Adrenal gland (tissue), 12 donors: ENCODE measurements around the gene AGO3. TPM values are rescaled to one million over a fixed set of nuclear protein-coding genes. Genes with fewer than 3 reads are reported as not detected.

Experiments
- DNase-seq, 7 donors: peaks; one replicate each; pipeline ENCODE4 v3.0.0-alpha.2; 2019 to 2020
- H3K27ac ChIP-seq, 5 donors: fragments of 200-600 bp; sonication (generic) in 4 of 5; 1 replicate in 3 of 5; 2 replicates in 2 of 5; pipeline versions ENCODE4 v1.5.1 to v1.8.0; 2016 to 2020; ENCODE audit warnings: mild to moderate bottlenecking in 1 of 5
- H3K27me3 ChIP-seq: fragments of 200-600 bp; 2 replicates; pipeline ENCODE4 v1.8.0; 2021
- H3K36me3 ChIP-seq, 2 donors: fragments of 200-600 bp; replicated peaks in 1 of 2; 1 replicate in 1 of 2; 2 replicates in 1 of 2; pipeline versions ENCODE4 v1.5.1 to v1.8.0; 2018 to 2022
- H3K4me1 ChIP-seq, 2 donors: fragments of 200-600 bp; replicated peaks in 1 of 2; 1 replicate in 1 of 2; 2 replicates in 1 of 2; pipeline versions ENCODE4 v1.5.1 to v1.8.0; 2018 to 2021
- H3K4me3 ChIP-seq, 4 donors: fragments of 200-600 bp; sonication (generic) in 3 of 4; one replicate each; pipeline ENCODE4 v1.5.1; 2016 to 2018
- H3K9me3 ChIP-seq, 3 donors: fragments of 200-600 bp; sonication (generic) in 1 of 3; replicated peaks in 1 of 3; 1 replicate in 2 of 3; 2 replicates in 1 of 3; pipeline versions ENCODE4 v1.5.1 to v1.8.0; 2016 to 2021
- POLR2A ChIP-seq, 2 donors: fragments of 450-650 bp; IDR thresholded peaks; one replicate each; pipeline ENCODE4 v1.6.1; 2017; ENCODE audit warnings: antibody characterized with exemption in 2 of 2, mild to moderate bottlenecking in 2 of 2, moderate library complexity in 1 of 2
- WGBS, 4 donors: extraction: QIAGEN DNeasy Blood & Tissue Kit in 2 of 4; methylation state at CpG; one replicate each; pipeline versions ENCODE4 v1.1.5 to v1.1.7; 2013 to 2017; 5-methylcytosine and 5-hydroxymethylcytosine counted together
- intact Hi-C, 2 donors: fragments of 100-400 bp; cut with DNase I; formaldehyde crosslinking; loops; one replicate each; pipeline versions ENCODE4 v1.14.1 to v1.15.0; 2022 to 2023
- polyA plus RNA-seq, 3 donors: library from polyadenylated mRNA; stranded (reverse); fragments of 200-250 nt in 2 of 3; fragments of 350-450 nt in 1 of 3; fragmentation: Illumina TruSeq in 1 of 3; extraction: RNeasy Lipid Tissue Mini Kit (QIAGEN cat#74804) in 1 of 3; gene quantifications; one replicate each; pipeline ENCODE4 v1.2.3, GENCODE V29; 2013 to 2014
- total RNA-seq, 9 donors: library from RNA; depleted of rRNA in 4 of 9; stranded (reverse); fragments of >200 nt in 4 of 9; fragments of 120-200 nt in 1 of 9; fragmentation: NEBNext Ultra II Directional in 1 of 9; extraction: Animal tissue kit (Norgen Biotek cat#: 25700) in 1 of 9; gene quantifications; one replicate each; pipeline versions ENCODE4 v1.1.0 to v1.2.4, GENCODE V29; 2013 to 2023
- TF ChIP-seq, protein P1 (sequence below), 6 experiments: fragments of 450-650 bp in 4 of 6; fragments of 200-600 bp in 2 of 6; sonication (generic) in 1 of 6; IDR thresholded peaks; 1 replicate in 5 of 6; 2 replicates in 1 of 6; pipeline versions ENCODE4 v1.5.1 to v1.8.0; 2016 to 2021; ENCODE audit warnings: antibody characterized with exemption in 6 of 6, mild to moderate bottlenecking in 2 of 6, moderate library complexity in 1 of 6
- donor health status: healthy with polysubstance abuse.
- donor health status: Bipolar disorder and iron deficiency.
- donor health status: DM: yes; HTN: yes; CAD: no.
- donor health status: DM: no; HTN: no; CAD: no.
- donor health status: DM: no; HTN: no; CAD: no.
- donor health status: DM: yes; HTN: yes; CAD: no.

Gene AGO3
- total and polyA plus RNA-seq, 12 donors, result 3.7 to 32.2 (median 20.8) TPM

DNA sequence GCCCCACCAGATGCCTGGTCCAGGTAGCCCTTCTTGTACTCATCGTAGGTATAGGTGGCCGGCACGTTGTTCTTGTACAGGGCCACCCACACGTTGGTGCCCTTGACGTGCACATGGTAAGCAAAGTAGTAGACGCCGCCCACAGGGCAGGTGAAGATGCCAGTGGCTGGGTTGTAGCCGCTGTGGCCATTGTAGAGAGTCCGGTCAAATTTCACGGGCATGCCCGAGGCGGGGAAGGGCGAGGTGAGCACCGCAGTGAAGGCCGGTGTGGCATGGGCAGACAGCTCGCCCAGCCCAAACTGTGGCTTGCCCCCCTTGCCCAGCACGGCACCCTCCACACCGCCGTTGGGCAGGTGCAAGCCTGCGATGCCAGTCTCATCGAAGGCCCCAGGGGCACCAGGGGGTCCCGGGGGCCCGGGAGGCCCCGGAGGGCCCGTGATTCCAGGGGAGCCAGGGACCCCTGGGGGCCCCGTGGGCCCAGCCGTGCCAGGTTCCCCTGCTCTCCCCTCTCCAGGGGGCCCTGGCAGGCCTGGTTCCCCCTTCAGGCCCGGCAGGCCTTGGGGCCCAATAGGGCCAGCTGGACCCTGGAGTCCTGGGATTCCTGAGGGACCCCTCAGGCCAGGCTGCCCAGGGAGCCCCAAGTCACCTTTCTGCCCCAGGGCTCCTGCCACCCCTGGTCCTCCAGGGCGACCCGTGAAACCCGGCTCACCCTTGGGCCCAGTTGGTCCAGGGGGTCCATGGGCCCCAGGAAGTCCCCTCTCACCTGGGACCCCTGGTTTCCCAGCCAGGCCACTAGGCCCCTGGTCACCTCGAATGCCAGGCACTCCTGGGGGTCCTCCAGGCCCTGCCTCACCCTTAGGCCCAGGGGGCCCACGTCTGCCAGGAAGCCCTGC lies 167.0 kb downstream of the AGO3 start:
- peak overlapping the region in 3 of 5 donors; percentile 10 to 68 (median 63) for H3K27ac ChIP-seq
- intact Hi-C loops, result loop anchor here (5.0 to 10.0 kb wide), 6 partner anchors 34 to 317 kb away; no protein-coding TSS in a partner anchor
- WGBS, 4 donors, result 55 to 89% (median 86%) methylated on average over 2 to 33 of the region's 33 CpGs
- peak in 3 of 7 donors; percentile 18 to 58 (median 35) for DNase-seq
- TF ChIP-seq, protein P1, sequence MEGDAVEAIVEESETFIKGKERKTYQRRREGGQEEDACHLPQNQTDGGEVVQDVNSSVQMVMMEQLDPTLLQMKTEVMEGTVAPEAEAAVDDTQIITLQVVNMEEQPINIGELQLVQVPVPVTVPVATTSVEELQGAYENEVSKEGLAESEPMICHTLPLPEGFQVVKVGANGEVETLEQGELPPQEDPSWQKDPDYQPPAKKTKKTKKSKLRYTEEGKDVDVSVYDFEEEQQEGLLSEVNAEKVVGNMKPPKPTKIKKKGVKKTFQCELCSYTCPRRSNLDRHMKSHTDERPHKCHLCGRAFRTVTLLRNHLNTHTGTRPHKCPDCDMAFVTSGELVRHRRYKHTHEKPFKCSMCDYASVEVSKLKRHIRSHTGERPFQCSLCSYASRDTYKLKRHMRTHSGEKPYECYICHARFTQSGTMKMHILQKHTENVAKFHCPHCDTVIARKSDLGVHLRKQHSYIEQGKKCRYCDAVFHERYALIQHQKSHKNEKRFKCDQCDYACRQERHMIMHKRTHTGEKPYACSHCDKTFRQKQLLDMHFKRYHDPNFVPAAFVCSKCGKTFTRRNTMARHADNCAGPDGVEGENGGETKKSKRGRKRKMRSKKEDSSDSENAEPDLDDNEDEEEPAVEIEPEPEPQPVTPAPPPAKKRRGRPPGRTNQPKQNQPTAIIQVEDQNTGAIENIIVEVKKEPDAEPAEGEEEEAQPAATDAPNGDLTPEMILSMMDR (IDR thresholded peaks at IDR 0.05), result no peak
- no peak for TF ChIP-seq POLR2A (IDR thresholded peaks at IDR 0.05)
- no peaks in the 10 kb centered on the region for H3K27me3 ChIP-seq
- peaks cover 0 to 30% of the 10 kb centered on the region in 2 donors for H3K36me3 ChIP-seq
- H3K9me3 ChIP-seq, result no peaks in the 10 kb centered on the region
- no peak overlapping the region for H3K4me3 ChIP-seq
- peaks cover 17 to 50% of the 10 kb centered on the region in 2 donors for H3K4me1 ChIP-seq

GRCh38 chr1:36098650-36099365 lies 167.9 kb downstream of the AGO3 start:
- H3K27me3 ChIP-seq, result no peaks in the 10 kb centered on the region
- 53 to 79% (median 69%) methylated on average over 3 to 13 of the region's 13 CpGs for WGBS, 4 donors
- intact Hi-C loops, result loop anchor here (5.0 to 10.0 kb wide), 6 partner anchors 33 to 316 kb away; no protein-coding TSS in a partner anchor
- no peaks in the 10 kb centered on the region for H3K9me3 ChIP-seq
- H3K27ac ChIP-seq, result no peak overlapping the region
- H3K4me1 ChIP-seq, result peaks cover 10 to 42% of the 10 kb centered on the region in 2 donors
- peak in 1 of 7 donors; percentile 32 for DNase-seq
- H3K36me3 ChIP-seq, result peaks cover 0 to 21% of the 10 kb centered on the region in 2 donors
- H3K4me3 ChIP-seq, result no peak overlapping the region
- TF ChIP-seq POLR2A (IDR thresholded peaks at IDR 0.05), result no peak
- TF ChIP-seq, protein P1 (IDR thresholded peaks at IDR 0.05), result no peak

DNA sequence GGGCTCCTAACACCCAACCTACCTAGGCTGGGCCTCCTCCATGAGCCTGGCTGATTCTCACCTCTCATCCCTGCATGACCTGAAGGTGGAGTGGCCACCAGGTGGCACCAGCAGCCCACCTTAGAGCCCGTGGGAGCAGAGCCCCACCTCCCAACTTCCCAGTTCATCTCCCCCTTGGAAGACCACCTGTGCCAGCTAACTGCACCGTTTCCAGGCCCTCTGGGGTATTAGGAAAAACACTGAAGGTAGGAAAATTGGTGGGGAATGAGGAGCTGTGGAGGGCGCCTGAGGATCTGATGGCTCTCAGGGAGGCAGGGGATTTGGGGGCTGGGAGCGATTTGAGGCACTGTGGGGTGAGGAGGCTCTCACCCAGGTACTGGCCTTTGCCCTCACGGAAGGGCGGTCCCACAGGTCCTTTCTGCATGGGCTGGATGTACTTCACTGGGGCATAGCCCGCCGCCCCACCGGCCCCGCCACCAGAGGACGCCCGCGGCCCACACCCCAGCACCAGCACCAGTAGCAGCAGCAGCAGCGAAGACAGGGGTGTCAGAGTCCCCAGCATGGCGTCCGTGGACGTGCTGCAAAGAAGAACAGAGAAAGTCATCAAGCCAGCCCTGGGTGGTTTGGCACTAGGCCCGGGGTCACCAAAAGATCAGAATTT lies 168.9 kb downstream of the AGO3 start:
- Histone ChIP-seq H3K36me3 (peaks cover 0 to 15% of the 10 kb centered on the region in 2 donors), H3K27me3 (no peaks in the 10 kb centered on the region), H3K27ac (no peak overlapping the region), H3K4me3 (no peak overlapping the region), H3K9me3 (no peaks in the 10 kb centered on the region), H3K4me1 (peaks cover 2 to 32% of the 10 kb centered on the region in 2 donors)
- DNase-seq, result peak; percentile 79 to 90 (median 84)
- WGBS, 4 donors, result 22 to 39% (median 31%) methylated on average over 7 to 18 of the region's 18 CpGs
- TF ChIP-seq, protein P1 (IDR thresholded peaks at IDR 0.05), result peak; percentile 52 to 95 (median 85)
- no peak for TF ChIP-seq POLR2A (IDR thresholded peaks at IDR 0.05)
- intact Hi-C loops, result loop anchor here (5.0 to 10.0 kb wide), 6 partner anchors 32 to 315 kb away; no protein-coding TSS in a partner anchor
